ENCODE data around the gene NT5DC2.

- TF ChIP-seq CTCF (IDR thresholded peaks at IDR 0.05): no peak
- TF ChIP-seq POLR2A (IDR thresholded peaks at IDR 0.05): no peak
- TF ChIP-seq POLR2AphosphoS5 (IDR thresholded peaks at IDR 0.05): no peak
Measured at GRCh38 chr3:52502808-52503350, 30.8 kb downstream of the NT5DC2 start.
